GM18519 (cell line): ENCODE results near the gene MITF.
"Not testable (repeated sequence)": the region's sequence is repeated elsewhere in the genome, so short reads cannot be mapped to it uniquely, and the experiment has no call there.

Experiments used
- ATAC-seq: cut with Tn5 transposase; IDR thresholded peaks from one replicate; pipeline ENCODE4 v1.9.1; 2021; ENCODE audit warnings: mild to moderate bottlenecking, moderate library complexity; ENCODE audit not compliant: unreplicated experiment, low FRiP score

MITF gene

DNA sequence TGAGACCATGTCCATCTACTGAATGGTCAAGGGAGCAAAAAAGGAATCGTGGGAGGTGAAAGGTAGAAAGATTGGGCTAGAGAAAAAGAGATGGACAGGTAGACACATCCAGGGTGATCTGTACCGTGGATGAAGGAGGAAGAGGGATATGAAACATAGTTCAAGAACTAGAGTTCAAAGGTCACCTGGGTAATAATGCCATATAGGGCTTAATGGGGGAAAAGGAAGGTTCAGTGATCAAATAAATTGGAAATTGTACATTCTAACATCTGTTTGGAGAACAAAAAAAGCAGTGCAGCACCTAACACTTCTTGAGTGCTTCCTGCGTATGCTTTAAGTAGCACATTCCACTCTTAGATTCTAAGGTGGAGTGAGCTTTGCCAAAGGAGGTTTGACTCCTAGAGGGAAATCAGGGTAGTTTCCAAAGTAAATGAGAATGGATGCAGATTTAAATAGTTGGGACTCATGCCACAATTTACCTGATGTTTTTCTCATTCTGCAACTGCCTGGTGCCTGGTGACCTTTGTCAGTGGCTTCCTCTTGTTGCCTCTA, 46.6 kb downstream of the MITF start:
- no peak for ATAC-seq

DNA sequence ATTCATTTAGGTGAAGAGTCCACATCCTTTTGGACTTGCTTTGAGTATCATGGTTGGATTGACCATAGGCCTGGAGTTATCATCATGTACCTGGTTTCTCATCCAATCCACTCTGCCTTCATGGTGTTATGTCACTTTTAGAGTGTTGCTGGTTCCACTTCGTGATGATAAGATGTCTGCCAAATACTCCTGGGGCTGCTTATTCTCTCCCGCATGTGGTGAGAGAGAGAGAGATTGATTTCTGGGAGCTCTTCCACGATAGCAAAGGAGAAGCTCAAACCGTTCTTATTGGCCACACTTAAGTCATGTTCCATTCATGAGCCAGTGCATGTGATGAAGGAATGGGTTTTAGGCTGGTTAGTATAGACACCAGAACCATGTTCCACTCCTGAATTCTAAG, 47.6 kb downstream of the MITF start:
- ATAC-seq = no peak

DNA sequence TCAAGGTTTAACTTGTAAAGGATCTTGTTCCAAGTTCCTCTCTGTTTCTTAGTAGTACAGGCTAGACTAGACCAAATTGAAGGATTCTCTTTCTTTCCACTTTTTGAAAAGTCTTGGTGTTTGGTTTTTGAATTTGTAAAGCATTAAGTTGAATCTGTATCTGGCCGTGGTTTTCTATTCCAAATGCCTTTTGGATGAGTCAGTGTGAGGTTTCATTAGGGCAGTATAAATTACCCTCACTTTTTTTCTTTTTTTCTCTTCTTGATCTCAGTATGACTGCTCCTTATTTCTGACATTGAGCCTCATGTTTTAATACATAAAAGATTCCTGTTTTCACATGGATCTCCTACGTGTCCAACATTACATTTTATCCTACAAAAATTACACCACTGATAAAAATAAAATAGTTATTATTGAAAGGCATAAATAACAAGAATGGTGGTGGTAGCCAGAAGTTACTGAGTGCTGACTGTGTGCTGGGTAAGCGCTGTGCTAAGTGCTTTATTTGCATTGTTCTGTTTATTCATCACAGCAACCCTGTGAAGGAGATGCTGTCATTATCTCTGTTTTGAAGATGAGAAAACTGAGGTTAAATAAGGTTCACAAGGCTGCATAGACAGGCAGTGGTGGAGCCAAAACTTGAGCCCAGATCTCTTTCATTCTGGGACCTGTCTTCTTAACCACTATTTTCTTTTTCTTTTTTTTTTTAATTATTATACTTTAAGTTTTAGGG, 48.3 kb downstream of the MITF start:
- ATAC-seq = no peak

DNA sequence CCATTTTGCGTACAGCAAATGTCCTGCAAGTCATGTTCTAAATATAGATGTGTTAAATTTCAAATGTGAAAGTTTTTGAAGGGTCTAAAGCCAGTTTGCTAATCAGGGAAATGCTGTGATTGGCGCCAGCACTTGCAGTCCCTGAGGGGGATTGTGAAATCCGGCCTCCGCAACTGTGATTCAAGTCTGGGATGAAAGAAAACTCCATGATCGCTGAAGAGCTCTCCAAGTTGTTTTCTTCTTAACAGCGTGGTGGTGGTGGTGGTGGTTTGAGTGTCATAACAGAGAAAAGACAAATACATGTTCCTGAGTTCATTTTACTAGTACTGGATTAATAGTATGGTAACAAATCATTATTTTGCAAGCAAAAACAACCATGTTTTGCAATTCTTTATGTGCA, 51.8 kb downstream of the MITF start:
- no peak for ATAC-seq

DNA sequence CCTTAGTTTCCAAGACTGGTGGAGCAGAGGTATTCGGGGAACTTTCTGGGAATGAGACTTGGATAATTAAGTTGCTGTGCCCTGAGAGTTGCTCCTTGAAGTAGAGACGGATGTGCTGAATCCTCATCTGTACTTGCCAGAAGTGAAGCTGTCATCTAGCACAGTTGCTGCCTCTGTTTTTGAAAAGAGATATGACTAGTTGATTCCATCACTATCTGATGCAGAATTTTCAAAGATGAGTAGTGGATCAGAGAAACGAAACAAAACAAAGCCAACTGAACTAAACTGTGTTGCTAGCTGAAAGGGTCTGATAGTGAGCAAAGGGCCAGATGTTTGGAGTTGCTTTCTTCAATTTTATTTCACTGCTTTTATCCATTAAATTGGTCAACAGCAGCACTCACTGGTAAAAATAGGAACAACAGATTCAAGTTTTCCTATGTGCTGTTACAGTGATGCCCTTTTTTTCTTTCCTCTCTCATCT, 52.7 kb downstream of the MITF start:
- no peak for ATAC-seq

DNA sequence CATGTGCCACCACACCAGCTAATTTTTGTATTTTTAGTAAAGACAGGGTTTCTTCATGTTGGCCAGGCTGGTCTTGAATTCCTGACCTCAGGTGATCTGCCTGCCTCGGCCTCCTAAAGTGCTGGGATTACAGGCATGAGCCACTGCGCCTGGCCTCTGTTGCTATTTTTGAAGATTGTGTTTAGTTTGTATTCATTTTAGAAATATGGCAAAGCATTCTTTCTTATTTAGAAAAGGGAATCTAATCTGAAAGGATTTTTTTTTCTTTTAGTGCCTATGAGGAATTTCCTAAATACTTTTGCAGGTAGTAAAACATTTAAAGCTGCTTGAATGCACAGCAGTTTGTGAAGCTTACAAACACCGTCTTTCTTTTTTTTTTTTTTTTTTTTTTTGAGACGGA, 56.9 kb downstream of the MITF start:
- ATAC-seq = not testable (repeated sequence)

DNA sequence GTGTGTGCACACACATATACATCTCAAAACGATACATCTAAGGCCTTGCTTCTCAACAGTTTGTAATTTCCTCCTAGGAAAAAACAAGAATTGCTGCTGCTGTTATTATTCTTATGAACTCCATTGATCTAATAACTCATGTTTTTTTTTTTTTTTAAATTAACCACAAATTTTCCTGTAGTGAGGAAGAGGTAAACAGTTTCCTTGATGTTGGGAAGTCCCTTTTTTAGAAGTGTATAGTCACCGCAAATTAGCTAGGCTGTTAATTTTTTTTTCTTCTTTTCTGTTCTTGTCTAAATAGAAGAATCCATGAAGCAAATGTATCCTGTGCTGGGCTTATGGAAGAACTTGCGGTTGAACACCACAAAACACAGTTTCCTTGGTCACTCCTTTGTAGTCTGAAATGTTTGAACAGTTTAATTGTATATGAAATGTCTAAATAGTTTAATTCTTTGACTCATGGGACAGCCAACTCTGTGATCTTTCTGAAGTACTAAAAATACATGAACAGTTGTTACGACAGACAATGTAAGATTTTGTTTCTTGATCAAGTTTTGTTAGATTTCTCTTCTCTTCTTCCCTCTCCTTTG, 64.5 kb downstream of the MITF start:
- ATAC-seq = no peak

DNA sequence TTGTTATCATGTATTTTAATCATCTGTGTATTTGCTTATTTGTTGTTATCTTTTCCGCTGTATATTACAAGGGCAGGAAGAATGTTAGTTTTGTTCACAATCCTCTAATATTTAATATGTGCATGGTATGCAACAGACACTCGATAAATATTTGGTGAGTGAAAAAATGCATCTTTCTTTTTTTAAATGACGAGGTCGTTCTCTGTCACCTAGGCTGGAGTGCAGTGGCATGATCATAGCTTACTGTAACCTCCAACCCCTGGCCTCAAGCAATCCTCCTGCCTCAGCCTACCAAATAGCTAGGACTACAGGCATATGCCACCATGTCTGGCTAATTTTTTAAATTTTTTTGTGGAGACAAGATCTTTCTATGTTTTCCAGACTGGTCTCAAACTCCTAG, 66.2 kb downstream of the MITF start:
- no peak for ATAC-seq

DNA sequence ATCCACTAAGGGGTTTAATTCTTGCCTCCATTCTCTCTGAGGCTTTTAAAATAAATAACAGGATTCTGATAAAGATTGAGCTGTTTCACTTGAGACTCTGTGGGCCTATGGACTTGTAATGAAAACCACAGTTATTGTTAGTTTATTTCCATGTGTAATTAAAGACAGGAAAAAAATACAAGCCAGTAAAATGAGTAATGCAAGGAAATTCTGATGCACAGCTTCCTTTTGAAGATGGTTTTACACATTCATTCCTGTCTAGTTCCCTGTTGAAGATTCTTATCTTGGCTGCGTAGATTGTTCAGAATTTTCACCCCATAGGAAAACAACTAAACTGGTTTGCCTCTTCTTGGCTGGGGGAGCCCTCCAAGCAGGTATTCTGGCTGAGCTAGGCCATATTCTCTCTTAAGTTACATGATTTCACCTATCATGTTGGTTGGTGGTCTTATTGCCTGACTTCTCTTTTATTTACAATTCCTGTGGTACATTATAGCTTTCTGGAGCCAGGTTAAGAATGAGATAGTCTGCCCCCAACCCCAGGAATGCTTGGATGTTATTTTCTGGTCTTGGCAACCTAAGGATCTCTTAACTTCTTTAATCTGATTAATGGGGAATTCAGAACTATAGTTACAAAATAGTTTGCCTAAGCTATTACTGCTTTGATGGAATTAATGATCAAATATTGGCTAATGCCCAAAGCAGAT, 67.6 kb downstream of the MITF start:
- ATAC-seq = no peak

DNA sequence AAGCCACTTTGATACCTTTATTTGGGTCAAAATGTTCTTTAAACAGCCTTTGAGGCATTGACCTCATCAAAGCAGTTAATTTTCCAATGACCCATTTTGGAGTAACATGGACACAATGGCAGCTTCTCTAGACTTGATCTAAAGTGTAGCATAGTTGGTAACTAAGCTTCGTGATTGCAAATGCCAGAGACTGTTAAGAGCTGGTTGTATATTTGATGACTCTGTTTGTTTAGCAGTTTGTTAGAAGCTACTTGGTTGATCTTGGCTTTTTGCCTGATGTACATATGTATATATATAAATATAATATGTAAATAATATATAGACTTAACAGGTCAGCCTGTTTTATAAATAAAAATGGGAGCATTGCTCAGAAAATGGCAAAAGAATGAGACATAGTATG, 68.4 kb downstream of the MITF start:
- ATAC-seq = no peak

DNA sequence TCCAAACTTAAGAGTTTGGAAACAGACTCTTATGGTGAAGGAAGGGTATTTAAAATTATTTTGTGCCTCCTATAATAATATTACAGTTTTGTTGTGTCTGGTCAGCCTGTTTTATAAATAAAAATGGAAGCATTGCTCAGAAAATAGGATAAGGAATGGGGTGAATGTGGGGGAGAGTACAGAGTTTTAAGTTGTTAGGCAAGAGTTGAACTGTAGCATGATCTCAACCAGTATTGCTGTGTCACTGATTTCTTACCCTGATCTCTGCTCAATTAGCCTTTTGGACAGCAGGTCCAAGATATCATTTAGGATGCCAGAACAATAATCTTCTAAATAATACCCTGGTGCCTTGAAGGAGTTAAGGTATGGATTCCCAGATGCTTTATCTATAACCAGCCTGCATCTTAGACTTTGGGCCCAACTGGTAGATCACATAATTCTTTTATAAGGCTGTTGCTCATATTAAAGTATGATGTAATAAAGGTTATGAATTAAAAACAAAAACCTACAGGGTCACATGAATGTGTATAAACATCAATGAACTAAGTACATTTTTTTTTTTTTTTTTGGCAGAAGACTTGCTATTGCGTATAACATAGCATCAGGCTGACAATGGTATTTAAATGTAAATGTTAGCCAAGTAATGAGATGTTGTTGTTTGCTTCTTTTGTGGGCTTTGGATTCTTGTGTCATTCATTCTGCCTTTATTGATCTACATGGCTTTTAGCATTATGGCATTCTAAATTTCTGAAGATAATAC, 70.0 kb downstream of the MITF start:
- no peak for ATAC-seq

DNA sequence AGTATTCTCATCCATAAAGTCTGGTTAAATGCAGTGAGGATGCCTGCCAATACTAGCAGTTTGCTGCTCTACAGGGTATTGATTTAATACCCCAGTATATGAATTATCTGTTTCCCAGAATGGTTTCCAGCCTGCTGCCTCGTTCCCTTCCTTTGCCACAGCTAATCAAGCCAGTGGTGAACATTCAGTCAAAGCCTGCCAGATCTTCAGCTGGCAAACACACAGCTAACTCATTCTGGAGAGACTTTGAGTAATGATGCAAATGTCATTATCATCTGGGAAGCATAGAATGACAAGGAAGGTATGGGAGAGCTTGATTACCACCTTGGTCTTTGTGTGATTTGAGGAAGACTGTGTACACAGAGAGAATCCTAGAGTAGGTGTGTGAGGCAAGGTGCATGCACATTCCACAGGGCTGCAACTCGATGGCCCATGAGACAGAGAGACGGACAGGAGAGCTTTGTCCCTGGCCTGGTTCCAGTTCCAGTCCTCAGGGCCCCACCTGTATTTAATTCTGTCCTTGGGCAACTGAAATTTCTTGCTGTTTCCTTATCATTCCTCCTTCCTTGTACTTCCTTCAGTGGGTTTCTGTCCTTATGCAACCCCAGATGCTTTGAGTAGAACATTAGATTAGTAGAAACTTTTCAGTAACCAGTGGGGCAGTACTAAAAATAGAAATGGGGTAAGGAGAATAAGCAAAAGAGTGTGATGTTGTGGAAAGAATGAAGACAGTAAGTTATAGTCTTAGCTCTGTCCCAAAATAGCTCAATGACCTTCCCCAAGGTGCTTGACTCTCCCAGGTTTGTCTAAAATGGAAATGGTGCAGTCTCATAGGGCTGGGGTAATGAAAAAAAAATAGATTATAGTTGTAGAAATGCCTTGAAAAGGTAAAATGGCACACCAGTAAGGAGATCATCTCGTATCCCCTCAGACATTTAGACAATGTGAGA, 72.5 kb downstream of the MITF start:
- no peak for ATAC-seq

DNA sequence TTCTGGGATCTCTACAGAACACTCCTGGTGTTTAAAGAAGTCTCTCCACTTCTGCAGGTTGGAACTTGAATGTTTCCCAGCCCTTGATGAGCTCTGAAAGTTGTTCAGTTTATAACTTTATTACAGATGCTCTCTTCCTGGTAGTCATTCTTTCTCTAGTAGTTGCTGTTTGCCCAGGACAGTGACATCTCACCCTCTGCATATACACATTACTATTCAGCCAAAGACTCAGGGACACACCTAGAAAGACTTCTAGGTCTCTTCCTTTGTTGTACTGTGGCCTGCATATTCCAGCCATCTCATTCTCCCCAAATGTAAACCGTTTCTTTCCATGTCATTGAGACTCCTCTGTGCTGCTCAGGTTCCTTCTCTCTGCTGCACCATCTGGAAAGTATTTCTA, 76.7 kb downstream of the MITF start:
- ATAC-seq = no peak

DNA sequence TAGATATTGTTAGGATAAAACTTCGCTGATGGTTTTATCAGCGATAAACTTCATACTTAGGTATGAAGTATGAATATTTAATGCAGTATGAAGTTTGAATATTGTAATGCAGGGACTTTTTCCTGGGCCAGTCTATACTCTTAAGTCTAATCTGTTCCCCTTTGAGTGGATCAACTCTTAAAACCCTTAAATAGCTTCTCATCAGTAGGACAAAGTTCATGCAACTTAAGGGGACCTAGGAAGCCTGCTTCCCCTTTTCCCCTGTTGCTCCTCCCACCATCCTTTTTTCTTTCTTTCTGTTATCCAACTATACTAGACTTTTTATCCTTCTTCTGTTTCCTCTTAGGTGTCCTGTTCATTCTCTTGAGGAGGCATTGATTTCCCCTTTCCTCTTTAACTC, 78.7 kb downstream of the MITF start:
- no peak for ATAC-seq

DNA sequence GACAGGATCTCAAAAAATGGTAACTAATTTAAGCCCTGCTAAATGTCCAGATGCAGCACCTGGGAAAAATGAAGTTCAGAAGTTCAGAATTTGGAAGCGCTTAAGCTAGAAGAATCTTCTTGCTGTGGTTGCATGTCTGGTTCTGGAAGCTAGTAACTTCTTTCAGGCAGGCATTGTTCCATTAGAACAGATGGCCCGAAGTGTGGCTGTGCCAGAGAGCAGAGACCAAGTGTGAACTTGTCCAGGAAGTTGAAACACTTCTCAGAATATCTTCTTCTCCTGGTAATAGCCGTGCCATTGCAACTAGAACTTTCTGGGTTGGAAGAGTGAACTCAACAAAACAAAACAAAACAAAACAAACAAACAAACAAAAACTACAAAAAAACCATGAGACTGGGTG, 80.0 kb downstream of the MITF start:
- no peak for ATAC-seq

DNA sequence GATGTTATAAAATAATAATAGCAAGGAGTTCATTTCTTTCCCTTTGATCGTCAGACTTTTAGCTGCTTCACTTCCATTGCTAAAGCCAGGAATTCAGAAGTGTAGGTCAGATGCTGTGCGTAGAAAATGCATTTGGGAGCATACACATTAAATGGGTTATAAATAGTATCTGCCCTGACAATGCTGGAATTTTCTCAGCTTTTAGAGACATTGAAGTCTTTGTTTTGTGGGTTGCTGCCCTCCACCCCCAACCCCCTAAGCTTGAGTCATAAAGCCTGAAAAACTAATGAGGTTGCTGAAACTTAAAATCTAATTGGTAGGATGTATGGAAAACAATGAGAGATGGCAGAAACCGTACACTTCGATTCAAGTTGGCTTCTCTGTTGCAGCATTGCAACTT, 81.9 kb downstream of the MITF start:
- no peak for ATAC-seq

DNA sequence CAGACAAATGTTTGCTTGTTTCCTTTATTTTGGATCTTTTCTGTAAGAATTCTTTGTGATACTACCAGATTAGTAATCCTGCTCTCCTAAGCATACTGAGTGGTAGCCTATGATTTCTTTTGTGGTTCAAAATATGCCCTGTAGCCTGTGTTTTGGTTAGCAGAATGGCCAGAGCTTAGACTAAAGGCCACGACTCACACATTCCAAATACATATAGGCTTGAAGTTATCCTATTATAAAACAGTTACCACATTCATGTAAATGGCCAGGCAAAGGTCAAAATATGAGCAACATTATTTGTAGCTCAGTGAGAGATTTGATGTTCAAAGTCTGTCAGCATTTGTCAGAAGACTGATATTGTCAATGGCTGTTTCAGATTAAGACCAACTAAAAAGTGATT, 84.5 kb downstream of the MITF start:
- no peak for ATAC-seq

DNA sequence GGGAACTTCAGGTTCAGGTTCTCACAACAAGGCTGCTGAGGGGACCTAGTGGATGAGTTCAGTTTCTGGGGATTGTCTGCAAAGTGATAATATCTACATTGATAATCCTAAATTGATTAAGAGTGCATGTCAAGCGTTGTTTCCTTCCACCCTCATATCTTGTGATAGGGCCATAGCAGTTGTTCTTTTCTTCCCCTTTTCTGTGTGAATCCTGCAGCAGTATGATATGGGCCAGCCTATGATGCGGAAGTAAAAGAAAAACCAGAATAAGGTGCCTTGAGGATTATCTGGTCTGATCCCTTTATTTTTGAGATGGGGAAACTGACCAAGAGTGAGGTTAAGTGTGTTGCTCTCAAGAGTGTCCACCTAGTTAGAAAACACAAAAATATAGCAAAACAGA, 86.2 kb downstream of the MITF start:
- ATAC-seq = no peak

DNA sequence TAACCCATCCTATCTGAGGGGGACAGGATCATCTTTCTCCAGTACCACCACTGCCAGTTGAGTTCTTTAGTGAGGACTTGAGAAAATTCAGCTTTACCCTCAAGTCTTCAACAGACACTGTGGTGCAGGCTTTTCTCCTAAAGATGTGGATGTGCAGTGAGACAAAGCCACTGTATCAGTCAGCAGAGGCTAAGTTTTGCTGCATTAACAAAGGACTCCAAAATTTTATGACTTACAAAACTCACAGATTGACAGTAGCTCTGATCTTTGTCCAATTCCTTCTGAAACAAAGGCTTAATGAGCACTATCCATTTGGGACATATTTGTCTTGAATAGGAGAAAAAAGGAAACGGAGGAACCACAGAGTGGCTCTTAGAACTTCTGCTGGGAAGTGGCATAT, 87.9 kb downstream of the MITF start:
- no peak for ATAC-seq

DNA sequence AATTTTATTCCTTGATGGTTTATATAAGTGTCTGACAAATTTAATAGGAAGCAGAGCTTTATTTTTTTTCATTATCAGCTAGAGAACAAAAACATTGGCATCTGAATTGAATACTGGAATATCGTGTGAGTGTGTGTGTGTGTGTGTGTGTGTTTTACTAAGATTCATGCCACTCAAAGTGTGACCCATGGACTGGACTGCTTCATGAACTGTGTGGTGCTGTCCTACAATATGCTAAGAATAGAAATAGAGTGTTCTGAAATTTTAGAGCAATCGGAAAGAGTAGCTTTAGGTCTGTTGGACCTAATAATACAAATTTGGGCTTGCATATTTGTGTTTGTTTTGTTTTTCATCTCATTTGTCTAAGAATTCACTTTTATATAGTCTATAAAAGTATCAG, 89.6 kb downstream of the MITF start:
- no peak for ATAC-seq
